Adrenal gland (tissue), 12 donors: ENCODE measurements around the gene C3orf22. TPM values are rescaled to one million over a fixed set of nuclear protein-coding genes. Genes with fewer than 3 reads are reported as not detected.
A peak's percentile ranks its signal among the peaks of the same experiment; 100 is the strongest.

Experiments
- DNase-seq, 7 donors: peaks; one replicate each; pipeline ENCODE4 v3.0.0-alpha.2; 2019 to 2020
- H3K27ac ChIP-seq, 5 donors: fragments of 200-600 bp; sonication (generic) in 4 of 5; 1 replicate in 3 of 5; 2 replicates in 2 of 5; pipeline versions ENCODE4 v1.5.1 to v1.8.0; 2016 to 2020; ENCODE audit warnings: mild to moderate bottlenecking in 1 of 5
- H3K27me3 ChIP-seq: fragments of 200-600 bp; 2 replicates; pipeline ENCODE4 v1.8.0; 2021
- H3K36me3 ChIP-seq, 2 donors: fragments of 200-600 bp; replicated peaks in 1 of 2; 1 replicate in 1 of 2; 2 replicates in 1 of 2; pipeline versions ENCODE4 v1.5.1 to v1.8.0; 2018 to 2022
- H3K4me1 ChIP-seq, 2 donors: fragments of 200-600 bp; replicated peaks in 1 of 2; 1 replicate in 1 of 2; 2 replicates in 1 of 2; pipeline versions ENCODE4 v1.5.1 to v1.8.0; 2018 to 2021
- H3K4me3 ChIP-seq, 4 donors: fragments of 200-600 bp; sonication (generic) in 3 of 4; one replicate each; pipeline ENCODE4 v1.5.1; 2016 to 2018
- H3K9me3 ChIP-seq, 3 donors: fragments of 200-600 bp; sonication (generic) in 1 of 3; replicated peaks in 1 of 3; 1 replicate in 2 of 3; 2 replicates in 1 of 3; pipeline versions ENCODE4 v1.5.1 to v1.8.0; 2016 to 2021
- POLR2A ChIP-seq, 2 donors: fragments of 450-650 bp; IDR thresholded peaks; one replicate each; pipeline ENCODE4 v1.6.1; 2017; ENCODE audit warnings: antibody characterized with exemption in 2 of 2, mild to moderate bottlenecking in 2 of 2, moderate library complexity in 1 of 2
- WGBS, 4 donors: extraction: QIAGEN DNeasy Blood & Tissue Kit in 2 of 4; methylation state at CpG; one replicate each; pipeline versions ENCODE4 v1.1.5 to v1.1.7; 2013 to 2017; 5-methylcytosine and 5-hydroxymethylcytosine counted together
- intact Hi-C, 2 donors: fragments of 100-400 bp; cut with DNase I; formaldehyde crosslinking; loops; one replicate each; pipeline versions ENCODE4 v1.14.1 to v1.15.0; 2022 to 2023
- polyA plus RNA-seq, 3 donors: library from polyadenylated mRNA; stranded (reverse); fragments of 200-250 nt in 2 of 3; fragments of 350-450 nt in 1 of 3; fragmentation: Illumina TruSeq in 1 of 3; extraction: RNeasy Lipid Tissue Mini Kit (QIAGEN cat#74804) in 1 of 3; gene quantifications; one replicate each; pipeline ENCODE4 v1.2.3, GENCODE V29; 2013 to 2014
- total RNA-seq, 9 donors: library from RNA; depleted of rRNA in 4 of 9; stranded (reverse); fragments of >200 nt in 4 of 9; fragments of 120-200 nt in 1 of 9; fragmentation: NEBNext Ultra II Directional in 1 of 9; extraction: Animal tissue kit (Norgen Biotek cat#: 25700) in 1 of 9; gene quantifications; one replicate each; pipeline versions ENCODE4 v1.1.0 to v1.2.4, GENCODE V29; 2013 to 2023
- TF ChIP-seq, protein P1 (sequence below), 6 experiments: fragments of 450-650 bp in 4 of 6; fragments of 200-600 bp in 2 of 6; sonication (generic) in 1 of 6; IDR thresholded peaks; 1 replicate in 5 of 6; 2 replicates in 1 of 6; pipeline versions ENCODE4 v1.5.1 to v1.8.0; 2016 to 2021; ENCODE audit warnings: antibody characterized with exemption in 6 of 6, mild to moderate bottlenecking in 2 of 6, moderate library complexity in 1 of 6
- donor health status: healthy with polysubstance abuse.
- donor health status: Bipolar disorder and iron deficiency.
- donor health status: DM: yes; HTN: yes; CAD: no.
- donor health status: DM: no; HTN: no; CAD: no.
- donor health status: DM: no; HTN: no; CAD: no.
- donor health status: DM: yes; HTN: yes; CAD: no.

Gene C3orf22
- total and polyA plus RNA-seq, 12 donors, result not detected

DNA sequence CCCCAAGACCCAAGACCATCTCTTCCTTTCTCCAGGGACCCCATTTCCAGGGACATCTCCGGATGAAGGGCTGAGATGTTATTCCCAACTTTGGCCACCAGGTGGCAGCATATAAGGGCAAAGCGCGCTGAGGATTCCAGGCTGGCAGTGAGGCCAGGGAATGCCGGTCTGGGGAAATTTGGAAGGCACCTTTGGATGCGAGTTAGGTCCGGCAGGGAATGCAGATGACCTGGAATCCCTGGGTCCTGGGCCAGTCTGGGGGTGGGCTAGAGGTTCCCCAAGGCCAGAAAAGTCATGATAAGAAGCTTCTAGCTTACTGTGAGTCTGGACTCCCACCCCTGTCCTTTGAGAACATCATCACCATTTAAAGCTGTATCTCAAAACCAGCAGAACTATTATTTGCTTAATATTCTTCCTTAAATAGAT is 36.4 kb downstream of the C3orf22 start:
- no peaks in the 10 kb centered on the region for H3K9me3 ChIP-seq
- 0 to 2% (median 1%) methylated on average over 6 of the region's 6 CpGs for WGBS, 4 donors

DNA sequence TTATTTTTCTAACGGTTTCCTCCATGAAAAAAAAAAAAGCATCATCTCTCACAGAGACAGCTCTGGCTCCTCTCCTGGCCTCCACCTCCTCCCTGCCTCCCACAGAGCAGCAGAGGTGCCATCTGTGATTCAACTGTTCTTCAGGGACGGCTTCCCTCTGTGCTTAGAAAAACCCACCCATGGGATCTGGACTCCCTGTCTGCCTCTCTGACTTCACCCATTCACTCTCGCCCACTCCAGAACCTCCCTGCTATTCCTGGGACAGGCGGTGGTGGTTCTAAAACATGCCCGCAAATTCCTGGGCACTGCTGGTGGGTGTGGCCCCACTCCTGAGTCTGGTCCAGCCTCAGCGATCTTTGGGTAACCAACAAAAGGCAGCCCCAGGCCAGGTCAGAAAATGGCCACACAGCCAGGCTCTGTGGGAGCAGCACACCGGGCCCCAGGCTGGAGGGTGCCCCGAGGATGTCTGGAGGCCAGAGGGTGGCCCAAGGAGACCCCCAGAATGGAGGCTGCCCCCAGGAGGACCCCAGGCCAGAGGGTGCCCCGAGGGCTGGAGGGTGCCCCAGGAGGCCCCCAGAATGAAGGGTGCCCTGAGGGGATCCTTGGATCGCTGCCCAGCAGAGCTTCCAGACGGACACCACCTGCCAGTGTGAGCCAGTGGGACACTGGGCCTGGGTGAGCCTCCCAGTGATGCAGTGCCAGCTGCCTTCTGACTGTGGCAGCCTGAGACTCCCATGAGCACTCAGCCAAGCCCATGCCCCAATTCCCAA is 37.4 kb downstream of the C3orf22 start:
- H3K27ac ChIP-seq, result no peak overlapping the region
- H3K4me1 ChIP-seq, result peaks cover 7 to 14% of the 10 kb centered on the region in 2 donors
- no peaks in the 10 kb centered on the region for H3K36me3 ChIP-seq
- no peak for DNase-seq
- H3K27me3 ChIP-seq, result peaks cover 4% of the 10 kb centered on the region
- WGBS, 4 donors, result 58 to 72% (median 63%) methylated on average over 5 to 11 of the region's 11 CpGs
- no peaks in the 10 kb centered on the region for H3K9me3 ChIP-seq
- H3K4me3 ChIP-seq, result no peak overlapping the region
- intact Hi-C loops, result loop anchor here (5.0 to 10.0 kb wide), 4 partner anchors 933 to 1023 kb away; no protein-coding TSS in a partner anchor
- TF ChIP-seq, protein P1, sequence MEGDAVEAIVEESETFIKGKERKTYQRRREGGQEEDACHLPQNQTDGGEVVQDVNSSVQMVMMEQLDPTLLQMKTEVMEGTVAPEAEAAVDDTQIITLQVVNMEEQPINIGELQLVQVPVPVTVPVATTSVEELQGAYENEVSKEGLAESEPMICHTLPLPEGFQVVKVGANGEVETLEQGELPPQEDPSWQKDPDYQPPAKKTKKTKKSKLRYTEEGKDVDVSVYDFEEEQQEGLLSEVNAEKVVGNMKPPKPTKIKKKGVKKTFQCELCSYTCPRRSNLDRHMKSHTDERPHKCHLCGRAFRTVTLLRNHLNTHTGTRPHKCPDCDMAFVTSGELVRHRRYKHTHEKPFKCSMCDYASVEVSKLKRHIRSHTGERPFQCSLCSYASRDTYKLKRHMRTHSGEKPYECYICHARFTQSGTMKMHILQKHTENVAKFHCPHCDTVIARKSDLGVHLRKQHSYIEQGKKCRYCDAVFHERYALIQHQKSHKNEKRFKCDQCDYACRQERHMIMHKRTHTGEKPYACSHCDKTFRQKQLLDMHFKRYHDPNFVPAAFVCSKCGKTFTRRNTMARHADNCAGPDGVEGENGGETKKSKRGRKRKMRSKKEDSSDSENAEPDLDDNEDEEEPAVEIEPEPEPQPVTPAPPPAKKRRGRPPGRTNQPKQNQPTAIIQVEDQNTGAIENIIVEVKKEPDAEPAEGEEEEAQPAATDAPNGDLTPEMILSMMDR (IDR thresholded peaks at IDR 0.05), result no peak
- no peak for TF ChIP-seq POLR2A (IDR thresholded peaks at IDR 0.05)

More for the DNA sequence above, 36.4 kb downstream of the C3orf22 start:
- no peak for TF ChIP-seq POLR2A (IDR thresholded peaks at IDR 0.05)
- TF ChIP-seq, protein P1 (IDR thresholded peaks at IDR 0.05), result peak; percentile 81 to 99 (median 87)
- Histone ChIP-seq H3K27ac (no peak overlapping the region), H3K36me3 (no peaks in the 10 kb centered on the region), H3K4me3 (no peak overlapping the region), H3K4me1 (peaks cover 7 to 14% of the 10 kb centered on the region in 2 donors), H3K27me3 (peaks cover 4% of the 10 kb centered on the region)
- intact Hi-C loops, result loop anchor here (5.0 to 10.0 kb wide), 4 partner anchors 932 to 1022 kb away; no protein-coding TSS in a partner anchor
- peak; percentile 54 to 79 (median 59) for DNase-seq

DNA sequence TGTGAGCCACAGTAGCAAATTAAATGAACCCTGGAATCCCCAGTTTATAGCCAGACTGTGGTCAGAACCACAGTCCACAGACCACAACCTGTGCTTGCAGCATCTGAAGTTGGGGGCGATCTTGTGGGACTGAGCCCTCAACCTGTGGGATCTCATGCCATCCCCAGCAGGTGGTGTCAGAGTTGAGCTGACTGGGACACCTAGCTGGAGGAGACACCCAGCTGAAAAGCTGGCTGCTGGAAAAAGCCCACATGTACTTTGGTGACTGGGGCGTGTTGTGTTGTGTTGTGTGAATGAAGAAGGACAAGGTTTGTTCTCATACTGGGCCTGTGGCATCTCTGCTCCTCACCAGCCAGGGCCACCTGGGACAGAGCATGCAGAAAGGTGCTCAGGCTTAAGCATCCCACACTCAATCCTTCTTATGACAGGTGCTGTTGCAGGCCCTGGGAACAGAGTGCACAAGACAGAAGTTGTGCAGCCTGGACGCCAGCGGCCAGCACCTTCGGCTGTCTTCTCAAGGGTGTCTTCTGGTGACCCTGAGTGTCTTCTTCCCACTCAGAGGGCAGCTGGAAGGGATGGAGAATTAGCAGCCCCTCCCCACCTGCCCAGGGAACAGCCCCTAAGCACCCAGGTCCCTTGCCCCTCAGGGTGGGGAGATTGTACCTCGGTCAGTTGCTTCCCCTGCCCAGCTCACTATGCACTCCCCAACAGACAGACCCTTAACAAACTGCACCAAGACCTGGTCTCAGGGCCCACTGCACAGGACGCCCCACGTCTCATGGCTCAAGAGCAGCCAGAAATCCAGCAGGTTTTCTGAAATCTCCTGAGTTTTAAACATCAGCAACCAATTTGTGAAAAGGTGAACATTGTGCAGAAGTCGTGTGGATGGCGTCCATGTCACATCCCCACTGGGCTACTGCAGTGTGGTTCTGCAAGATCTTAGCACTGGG is 39.0 kb downstream of the C3orf22 start:
- H3K36me3 ChIP-seq, result no peaks in the 10 kb centered on the region
- DNase-seq, result no peak
- TF ChIP-seq POLR2A (IDR thresholded peaks at IDR 0.05), result no peak
- TF ChIP-seq, protein P1 (IDR thresholded peaks at IDR 0.05), result no peak
- no peaks in the 10 kb centered on the region for H3K9me3 ChIP-seq
- no peak overlapping the region for H3K27ac ChIP-seq
- WGBS, 4 donors, result 73 to 93% (median 85%) methylated on average over 9 to 10 of the region's 10 CpGs
- H3K4me3 ChIP-seq, result no peak overlapping the region
- peaks cover 4% of the 10 kb centered on the region for H3K27me3 ChIP-seq
- intact Hi-C loops, result loop anchor here (5.0 to 10.0 kb wide), 5 partner anchors 143 to 1025 kb away; no protein-coding TSS in a partner anchor
- H3K4me1 ChIP-seq, result peaks cover 7 to 11% of the 10 kb centered on the region in 2 donors

DNA sequence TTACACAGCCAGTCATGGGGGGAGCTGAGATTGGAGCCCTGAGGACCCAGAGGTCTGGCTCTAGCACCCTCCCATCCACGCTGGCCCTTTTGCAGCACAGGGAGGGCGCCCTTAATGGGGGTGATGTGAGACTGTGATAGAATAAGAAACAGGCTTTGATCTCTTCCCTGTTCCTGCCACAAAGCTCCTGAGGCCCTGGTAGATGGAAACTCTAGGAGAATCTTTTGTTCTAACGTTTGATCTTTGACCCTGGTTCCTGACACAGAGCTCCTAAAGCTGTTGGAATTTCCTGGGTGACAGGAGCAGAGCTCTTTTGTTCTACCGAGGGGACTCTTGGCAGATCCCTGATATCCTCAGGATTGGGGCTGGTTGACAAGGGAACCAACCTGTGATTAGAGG is 40.0 kb downstream of the C3orf22 start:
- DNase-seq, result no peak
- peaks cover 0 to 1% of the 10 kb centered on the region in 2 donors for H3K4me1 ChIP-seq
- intact Hi-C loops, result loop anchor here in 1 of 2 donors (5.0 kb wide), 1 partner anchor 144 kb away; no protein-coding TSS in a partner anchor
- H3K9me3 ChIP-seq, result no peaks in the 10 kb centered on the region
- 43 to 76% (median 67%) methylated on average over 4 of the region's 4 CpGs for WGBS, 4 donors
- H3K27me3 ChIP-seq, result peaks cover 4% of the 10 kb centered on the region
- H3K36me3 ChIP-seq, result no peaks in the 10 kb centered on the region
- TF ChIP-seq, protein P1 (IDR thresholded peaks at IDR 0.05), result no peak
- TF ChIP-seq POLR2A (IDR thresholded peaks at IDR 0.05), result no peak
- H3K4me3 ChIP-seq, result no peak overlapping the region
- no peak overlapping the region for H3K27ac ChIP-seq
